Cerebellar nuclear complex (tissue), 1 donor: Measurements from ENCODE around the gene IMPDH2.
A peak's percentile ranks its signal among the peaks of the same experiment; 100 is the strongest.

Experiments
- DNase-seq, 2 experiments: peaks; one replicate each; lab custom pipeline; 2025; lab: John Stamatoyannopoulos, UW

Gene IMPDH2

DNA sequence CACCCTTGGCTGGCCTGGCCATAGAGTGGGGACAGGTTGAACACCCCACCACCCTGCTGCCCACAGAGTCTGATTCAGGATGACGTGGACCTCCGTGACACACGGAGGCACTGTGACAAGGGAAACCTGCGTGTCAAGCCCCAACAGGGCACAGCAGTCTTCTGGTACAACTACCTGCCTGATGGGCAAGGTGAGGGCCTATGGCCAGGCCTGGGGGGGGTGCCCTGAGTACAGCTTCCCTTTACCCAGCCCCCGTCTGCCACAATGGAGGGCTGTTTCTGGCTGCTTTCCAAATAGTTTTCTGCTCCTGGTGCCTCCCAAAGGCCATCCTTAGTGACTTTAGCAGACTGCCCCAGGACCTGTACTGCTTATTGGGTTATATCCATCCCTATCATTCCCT is 23.2 kb downstream of the IMPDH2 start:
- DNase-seq = no peak

DNA sequence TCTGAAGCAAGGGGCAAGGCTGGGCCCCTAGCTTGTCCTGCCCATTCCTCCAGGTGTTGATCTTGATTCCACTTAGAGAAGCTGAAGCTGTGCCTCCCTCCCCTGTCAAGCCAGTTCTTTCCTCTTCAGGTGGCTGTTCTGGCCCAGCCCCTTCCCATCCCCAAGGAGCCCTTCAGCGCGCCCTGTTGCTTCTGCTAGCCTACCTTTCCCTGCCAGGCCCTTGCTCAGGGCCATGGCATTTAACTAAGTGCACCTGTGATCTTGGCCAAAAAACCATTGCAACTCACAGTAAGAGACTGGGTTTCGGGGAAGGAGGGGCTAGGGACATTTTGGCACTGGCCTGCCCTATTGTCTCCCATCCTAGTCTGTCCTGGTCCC is 23.9 kb downstream of the IMPDH2 start:
- no peak for DNase-seq

DNA sequence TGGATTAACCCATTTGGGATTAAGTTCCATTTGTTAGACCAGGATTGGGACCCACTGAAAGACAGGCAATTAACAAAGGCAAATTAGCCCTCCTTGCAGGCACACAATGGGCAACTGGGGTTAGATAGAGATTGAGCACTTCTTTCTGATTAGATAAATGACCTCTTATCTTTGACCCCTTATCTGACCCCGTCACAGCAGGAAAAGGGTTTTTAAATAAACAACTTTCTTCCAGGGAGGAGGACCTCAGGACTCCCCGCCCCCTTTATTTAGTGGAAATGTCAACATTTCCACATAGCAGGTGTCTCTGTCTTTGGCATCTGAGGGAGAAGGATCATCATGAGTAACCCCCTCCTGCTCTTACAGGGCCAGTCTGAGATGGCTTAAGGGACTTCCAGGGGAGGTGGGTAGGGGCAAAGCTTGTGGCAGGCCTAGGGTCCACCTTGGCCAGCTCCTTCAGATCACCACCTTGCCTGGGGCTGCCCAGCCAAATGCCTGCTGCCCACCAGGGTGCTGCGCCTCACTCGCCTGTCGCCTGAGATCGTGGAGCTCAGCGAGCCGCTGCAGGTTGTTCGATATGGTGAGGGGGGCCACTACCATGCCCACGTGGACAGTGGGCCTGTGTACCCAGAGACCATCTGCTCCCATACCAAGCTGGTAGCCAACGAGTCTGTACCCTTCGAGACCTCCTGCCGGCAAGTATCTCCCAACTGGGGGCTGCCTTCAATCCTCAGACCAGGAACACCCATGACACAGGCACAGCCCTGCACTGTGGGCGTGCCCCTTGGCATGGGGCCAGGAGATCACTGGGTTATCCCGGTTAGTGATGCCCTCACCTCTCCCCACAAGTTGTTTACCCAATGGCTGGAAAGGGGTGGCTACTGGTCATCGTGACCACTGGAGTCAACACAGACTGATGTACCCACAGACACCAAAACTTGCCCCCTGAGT is 24.6 kb downstream of the IMPDH2 start:
- DNase-seq = no peak

GRCh38 chr3:49001155-49001554 is 28.0 kb downstream of the IMPDH2 start:
- no peak for DNase-seq

DNA sequence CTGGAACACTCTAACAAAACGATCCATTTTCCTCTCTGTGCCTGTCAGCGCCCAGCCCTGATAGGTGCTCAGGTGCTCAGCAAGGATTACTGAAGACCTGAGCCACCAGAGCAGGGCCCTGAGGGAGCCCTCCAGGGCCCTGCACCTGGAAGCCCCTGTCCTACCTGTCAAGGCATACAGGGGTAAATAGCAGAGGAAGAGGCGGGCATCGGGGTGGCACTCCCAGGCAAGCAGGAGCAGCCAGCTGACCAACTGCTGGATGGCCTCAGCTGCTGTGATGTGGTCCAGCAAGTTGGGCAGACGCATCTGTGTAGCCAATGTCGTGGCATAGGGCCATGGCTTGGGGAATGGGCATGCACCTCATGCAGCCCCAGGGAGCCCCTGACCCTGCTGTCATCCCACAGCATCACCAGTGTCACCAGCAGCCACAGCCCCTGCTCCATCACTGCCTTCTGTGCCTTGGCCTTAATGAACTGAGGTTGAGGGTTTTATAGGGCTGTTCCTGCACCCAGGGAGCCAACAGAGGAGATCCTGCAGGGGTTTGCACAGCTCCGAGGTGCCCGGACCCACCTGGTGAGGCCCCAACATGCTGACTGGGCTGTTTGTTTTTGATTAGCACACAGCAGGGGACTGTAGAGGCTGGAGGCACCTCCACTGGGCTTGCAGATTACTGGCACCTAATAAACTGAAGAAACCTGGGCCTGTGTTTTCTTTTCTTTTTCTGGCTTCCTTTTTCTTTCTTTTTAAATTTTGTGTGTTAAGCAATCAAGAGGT is 29.9 kb downstream of the IMPDH2 start:
- no peak for DNase-seq

- no peak for DNase-seq
These were observed 31.2 kb downstream of the IMPDH2 start for GRCh38 chr3:48997714-48998637.

- DNase-seq = no peak
These were observed 32.0 kb downstream of the IMPDH2 start for GRCh38 chr3:48997102-48997635.

GRCh38 chr3:48996640-48997039 is 32.6 kb downstream of the IMPDH2 start:
- DNase-seq = no peak

DNA sequence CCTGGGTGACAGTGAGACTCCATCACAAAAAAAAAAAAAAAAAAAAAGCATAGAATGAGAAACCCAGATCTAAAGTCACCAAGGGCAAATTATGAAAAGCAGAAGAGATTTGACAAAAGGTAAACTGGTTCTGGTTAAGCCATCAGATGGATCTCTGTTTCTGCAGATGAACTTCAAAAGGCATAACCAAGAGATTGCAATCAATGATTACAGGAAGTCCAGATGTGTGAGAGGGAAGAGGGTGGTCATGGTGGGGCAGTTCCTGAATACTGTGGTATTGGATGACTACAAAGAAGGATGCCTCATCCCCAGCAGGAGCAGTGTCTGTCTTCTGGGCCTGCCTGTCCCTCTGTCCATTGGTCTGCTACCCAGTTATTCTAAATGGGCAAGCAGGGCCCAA is 35.4 kb downstream of the IMPDH2 start:
- no peak for DNase-seq

GRCh38 chr3:48991851-48992545 is 37.2 kb downstream of the IMPDH2 start:
- DNase-seq = no peak

DNA sequence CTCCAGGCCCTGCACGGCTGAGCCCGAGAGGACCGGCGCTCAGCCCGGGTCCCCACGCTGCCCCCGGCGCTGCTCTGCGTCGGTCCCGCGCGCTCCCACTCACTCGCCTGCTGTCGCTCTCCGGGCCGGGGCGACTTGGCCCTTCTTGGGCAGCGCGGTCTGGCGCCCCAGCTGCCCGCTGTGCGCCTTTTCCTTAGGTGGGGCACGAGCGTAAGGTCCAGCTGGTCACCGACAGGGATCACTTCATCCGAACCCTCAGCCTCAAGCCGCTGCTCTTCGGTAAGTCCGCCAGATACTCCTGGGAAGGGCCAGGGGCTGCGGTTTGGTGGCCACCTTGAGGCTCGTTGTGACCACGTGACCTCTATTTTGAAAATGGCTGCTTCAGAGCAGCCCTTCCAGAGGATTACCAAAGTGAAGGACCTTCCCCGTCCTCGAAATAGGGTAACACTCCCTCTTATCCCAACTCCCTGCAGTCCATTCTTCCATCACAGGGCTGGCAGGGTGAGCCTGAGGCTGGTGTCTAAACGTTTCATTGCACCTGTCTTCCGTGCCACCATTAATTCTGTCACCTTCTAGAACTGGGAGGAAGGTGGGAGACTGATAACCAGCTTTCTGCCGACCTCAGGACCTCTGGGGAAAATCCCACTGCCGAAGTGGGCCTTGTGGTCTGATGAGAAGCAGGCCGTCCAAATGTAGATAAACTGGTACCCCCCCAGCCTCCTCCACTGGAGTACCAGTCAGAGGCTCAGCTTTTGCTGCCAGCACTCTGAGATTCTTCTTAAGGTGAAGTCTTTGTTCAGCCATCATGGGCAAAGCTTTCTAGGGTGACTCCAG is 38.3 kb downstream of the IMPDH2 start:
- DNase-seq = no peak

DNA sequence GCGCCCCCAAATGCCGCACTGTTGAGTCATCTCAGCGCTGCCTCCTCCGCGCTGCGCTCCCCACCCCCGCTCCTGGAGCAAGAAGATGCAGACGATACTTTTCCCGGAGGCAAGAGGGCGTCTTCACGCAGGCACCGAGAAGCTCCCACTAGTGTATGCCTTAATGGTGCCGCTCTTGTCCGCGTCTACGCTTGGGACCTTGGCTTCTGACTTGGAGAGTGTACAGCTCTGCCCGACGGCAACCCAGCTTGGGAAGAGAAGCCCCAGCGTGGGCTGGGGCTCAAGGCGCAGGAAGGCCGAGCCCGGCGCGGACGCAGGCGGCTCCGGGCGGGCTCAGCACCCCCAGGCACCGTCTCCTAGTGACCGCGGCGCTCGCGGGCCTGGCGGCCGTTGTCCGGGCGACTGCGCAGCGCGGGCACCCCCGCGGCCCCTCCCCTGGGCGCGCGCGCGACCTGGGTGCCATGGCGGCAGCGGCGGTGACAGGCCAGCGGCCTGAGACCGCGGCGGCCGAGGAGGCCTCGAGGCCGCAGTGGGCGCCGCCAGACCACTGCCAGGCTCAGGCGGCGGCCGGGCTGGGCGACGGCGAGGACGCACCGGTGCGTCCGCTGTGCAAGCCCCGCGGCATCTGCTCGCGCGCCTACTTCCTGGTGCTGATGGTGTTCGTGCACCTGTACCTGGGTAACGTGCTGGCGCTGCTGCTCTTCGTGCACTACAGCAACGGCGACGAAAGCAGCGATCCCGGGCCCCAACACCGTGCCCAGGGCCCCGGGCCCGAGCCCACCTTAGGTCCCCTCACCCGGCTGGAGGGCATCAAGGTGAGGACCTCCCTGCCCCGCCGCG is 39.2 kb downstream of the IMPDH2 start, which contains the start of gene P4HTM:
TSS of gene P4HTM (plus strand) at position 446 of the 840 bp plus-strand sequence. CDS start at position 462, 16 bp downstream.
- peak; percentile 0 to 72 for DNase-seq

GRCh38 chr3:48989126-48989795 is 39.9 kb downstream of the IMPDH2 start:
- no peak for DNase-seq

DNA sequence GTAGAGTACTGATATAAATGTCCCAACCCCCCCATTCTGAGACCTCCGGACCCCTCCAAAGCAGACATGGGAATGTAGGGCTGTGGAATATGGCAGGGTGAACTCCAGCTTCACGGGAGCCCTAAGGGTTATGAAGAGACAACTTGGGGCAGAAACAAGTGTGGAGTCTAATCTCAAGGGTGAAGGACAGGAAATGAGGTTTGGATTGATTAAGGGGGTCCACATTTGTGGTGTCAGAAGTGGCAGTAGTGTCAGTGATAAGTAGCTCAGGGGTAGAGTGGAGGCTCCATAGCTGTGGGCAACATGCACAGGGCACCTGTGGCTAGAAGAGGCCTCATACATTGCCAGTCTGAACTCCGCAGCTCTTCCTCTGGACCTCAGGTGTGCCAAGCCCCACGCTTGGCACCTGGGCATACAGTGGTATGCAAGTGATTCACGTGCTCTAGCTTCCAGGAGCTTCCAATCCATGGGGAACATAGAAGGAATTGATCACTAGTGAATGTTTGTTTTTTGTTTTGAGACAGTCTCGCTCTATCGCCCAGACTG is 43.3 kb downstream of the IMPDH2 start:
- no peak for DNase-seq

DNA sequence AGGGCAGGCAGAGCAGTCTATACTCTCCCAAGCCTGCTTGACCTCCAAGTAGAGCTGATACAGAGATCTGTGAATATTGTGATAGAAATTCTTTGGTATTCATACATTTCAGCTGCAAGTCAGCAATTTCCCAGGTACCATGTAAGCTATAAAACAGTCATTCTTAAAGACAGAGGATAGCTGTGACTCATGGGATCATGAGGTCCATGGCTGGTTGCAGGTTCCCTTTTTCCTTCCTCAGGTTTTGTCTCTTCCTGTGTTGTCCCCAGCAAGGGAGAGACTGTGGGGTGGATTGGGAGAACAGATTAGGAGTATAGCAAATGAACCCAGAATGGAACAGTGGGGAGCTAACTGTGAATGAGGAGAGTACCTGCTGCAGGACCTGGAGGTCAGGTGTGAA is 44.5 kb downstream of the IMPDH2 start:
- DNase-seq = no peak

DNA sequence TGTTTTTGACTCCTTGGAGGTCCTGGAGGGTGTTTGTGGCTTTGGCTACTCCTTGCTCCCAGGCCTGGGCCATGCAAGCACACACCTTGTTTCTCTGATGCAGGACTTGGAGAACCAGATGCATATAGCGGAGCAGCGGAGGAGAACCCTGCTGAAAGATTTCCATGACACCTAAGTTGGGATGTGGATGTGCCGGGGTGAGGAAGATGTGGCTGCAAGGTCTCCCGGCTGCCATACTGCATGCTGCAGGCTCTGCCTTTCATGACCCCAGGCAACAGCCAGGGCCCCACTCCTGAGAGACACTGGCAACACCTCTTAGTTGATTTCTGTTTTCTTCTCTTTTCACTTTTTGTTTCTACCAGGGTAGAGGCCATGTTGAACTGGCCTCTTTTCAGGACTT is 46.1 kb downstream of the IMPDH2 start:
- no peak for DNase-seq

DNA sequence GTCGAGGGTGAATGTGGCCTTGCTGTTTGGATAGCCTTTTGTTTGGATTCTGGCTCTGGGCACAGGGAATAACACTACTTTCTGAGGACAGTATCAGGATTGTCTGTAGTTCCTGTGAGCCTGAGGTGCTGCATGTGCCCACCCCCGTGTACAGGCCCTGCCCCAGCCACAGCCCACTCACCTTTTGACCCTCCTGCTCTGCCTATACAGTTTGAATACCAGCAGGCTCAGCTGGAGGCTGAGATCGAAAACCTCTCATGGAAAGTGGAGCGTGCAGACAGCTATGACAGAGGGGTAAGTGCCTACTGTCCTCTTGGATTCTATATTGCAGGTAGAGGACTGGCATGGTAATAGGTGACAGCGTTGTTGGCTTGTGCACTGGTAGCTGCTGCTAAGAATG is 46.5 kb downstream of the IMPDH2 start:
- DNase-seq = no peak

GRCh38 chr3:48982016-48982415 is 47.2 kb downstream of the IMPDH2 start:
- DNase-seq = no peak
